GM18873 (cell line): ENCODE measurements around the gene OR52K1.
"Not testable (repeated sequence)": the region's sequence is repeated elsewhere in the genome, so short reads cannot be mapped to it uniquely, and the experiment has no call there.

Experiments
- ATAC-seq: cut with Tn5 transposase; IDR thresholded peaks from one replicate; pipeline ENCODE4 v1.9.1; 2021; ENCODE audit warnings: mild to moderate bottlenecking, moderate library complexity, moderate number of reproducible peaks; ENCODE audit not compliant: unreplicated experiment, low FRiP score

Gene OR52K1

GRCh38 chr11:4484310-4484709, 1.9 kb downstream of the OR52K1 start:
- ATAC-seq, result no peak

- not testable (repeated sequence) for ATAC-seq
These were observed 9.0 kb downstream of the OR52K1 start for GRCh38 chr11:4491405-4491804.

- no peak for ATAC-seq
These were observed 9.6 kb downstream of the OR52K1 start for GRCh38 chr11:4491878-4492606.

GRCh38 chr11:4493480-4493818, 11.0 kb downstream of the OR52K1 start:
- no peak for ATAC-seq

- ATAC-seq, result no peak
These were observed 13.0 kb downstream of the OR52K1 start for GRCh38 chr11:4495487-4495886.

- no peak for ATAC-seq
These were observed 13.5 kb downstream of the OR52K1 start for GRCh38 chr11:4495986-4496385.

GRCh38 chr11:4496557-4497248, 14.3 kb downstream of the OR52K1 start:
- ATAC-seq, result no peak

GRCh38 chr11:4508886-4509285, 26.4 kb downstream of the OR52K1 start:
- no peak for ATAC-seq

- ATAC-seq, result no peak
These were observed 29.1 kb downstream of the OR52K1 start for GRCh38 chr11:4511282-4512245.

- no peak for ATAC-seq
These were observed 31.8 kb downstream of the OR52K1 start for GRCh38 chr11:4514196-4514595.

- no peak for ATAC-seq
These were observed 39.9 kb downstream of the OR52K1 start for GRCh38 chr11:4522339-4522738.

- no peak for ATAC-seq
These were observed 40.3 kb downstream of the OR52K1 start for GRCh38 chr11:4522752-4523151.

GRCh38 chr11:4523666-4524065, 41.2 kb downstream of the OR52K1 start:
- no peak for ATAC-seq

GRCh38 chr11:4527926-4528325, 45.5 kb downstream of the OR52K1 start:
- no peak for ATAC-seq

GRCh38 chr11:4531686-4532085, 49.2 kb downstream of the OR52K1 start:
- not testable (repeated sequence) for ATAC-seq

- ATAC-seq, result no peak
These were observed 57.3 kb downstream of the OR52K1 start for GRCh38 chr11:4539603-4540219.

GRCh38 chr11:4541071-4541470, 58.6 kb downstream of the OR52K1 start:
- no peak for ATAC-seq
